Stimulated activated CD8-positive, alpha-beta memory T cell treated with anti-CD3 and anti-CD28 coated beads, Interleukin-7, amount 100 ng/mL, for 48 hours (primary cell): ENCODE results near the gene TAS1R1.

Source experiments
- DNase-seq, 2 donors: peaks; one replicate each; pipeline ENCODE4 v3.0.0-alpha.2; 2020; ENCODE audit warnings: low read depth in 1 of 2; ENCODE audit errors: extremely low read depth in 1 of 2

TAS1R1 gene

GRCh38 chr1:6627841-6628545, 72.9 kb downstream of the TAS1R1 start:
- DNase-seq: no peak

- DNase-seq: no peak
Observed at GRCh38 chr1:6628971-6629479, 73.9 kb downstream of the TAS1R1 start.
